ENCODE data around the gene CHST8.
A peak's percentile ranks its signal among the peaks of the same experiment; 100 is the strongest.

Gene CHST8

DNA sequence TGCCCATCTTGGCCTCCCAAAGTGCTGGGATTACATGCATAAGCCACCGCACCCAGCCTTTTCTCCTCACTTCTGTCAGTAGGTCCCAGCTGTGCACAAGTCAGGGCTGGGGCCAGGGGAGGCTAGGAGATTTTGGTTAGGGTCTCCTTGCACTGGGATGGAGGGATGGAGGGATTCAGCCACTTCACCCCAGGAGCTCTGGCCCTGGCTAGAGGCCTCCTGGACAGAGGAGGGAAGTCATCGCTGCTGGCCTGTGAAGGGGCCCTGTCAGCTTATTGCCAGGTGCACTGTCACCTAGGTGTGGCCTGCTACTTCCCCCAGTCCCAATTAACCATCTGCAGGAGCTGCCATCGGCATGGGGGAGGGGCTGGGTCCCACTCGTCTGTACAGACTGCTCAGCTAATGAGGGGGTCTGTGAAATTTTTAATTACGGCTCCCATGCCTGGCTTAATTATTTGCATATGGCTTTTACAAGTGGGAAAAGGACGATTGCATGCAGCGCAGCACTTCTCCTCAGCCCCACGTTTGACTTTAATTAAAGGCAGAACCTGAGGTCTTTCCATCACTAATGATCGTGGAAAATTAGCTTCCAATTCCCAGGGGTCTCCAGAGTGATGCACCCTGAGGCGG lies 52.4 kb downstream of the CHST8 start:
- no peak for DNase-seq (ENCODE audit: low read depth in 2 of 2)

GRCh38 chr19:33674626-33675367 lies 53.0 kb downstream of the CHST8 start:
- DNase-seq (ENCODE audit: low read depth in 2 of 2): no peak

GRCh38 chr19:33675501-33676124 lies 53.9 kb downstream of the CHST8 start:
- no peak for DNase-seq (ENCODE audit: low read depth in 2 of 2)

- DNase-seq (ENCODE audit: low read depth in 2 of 2): no peak
Observed at GRCh38 chr19:33676999-33677665, 55.4 kb downstream of the CHST8 start.

DNA sequence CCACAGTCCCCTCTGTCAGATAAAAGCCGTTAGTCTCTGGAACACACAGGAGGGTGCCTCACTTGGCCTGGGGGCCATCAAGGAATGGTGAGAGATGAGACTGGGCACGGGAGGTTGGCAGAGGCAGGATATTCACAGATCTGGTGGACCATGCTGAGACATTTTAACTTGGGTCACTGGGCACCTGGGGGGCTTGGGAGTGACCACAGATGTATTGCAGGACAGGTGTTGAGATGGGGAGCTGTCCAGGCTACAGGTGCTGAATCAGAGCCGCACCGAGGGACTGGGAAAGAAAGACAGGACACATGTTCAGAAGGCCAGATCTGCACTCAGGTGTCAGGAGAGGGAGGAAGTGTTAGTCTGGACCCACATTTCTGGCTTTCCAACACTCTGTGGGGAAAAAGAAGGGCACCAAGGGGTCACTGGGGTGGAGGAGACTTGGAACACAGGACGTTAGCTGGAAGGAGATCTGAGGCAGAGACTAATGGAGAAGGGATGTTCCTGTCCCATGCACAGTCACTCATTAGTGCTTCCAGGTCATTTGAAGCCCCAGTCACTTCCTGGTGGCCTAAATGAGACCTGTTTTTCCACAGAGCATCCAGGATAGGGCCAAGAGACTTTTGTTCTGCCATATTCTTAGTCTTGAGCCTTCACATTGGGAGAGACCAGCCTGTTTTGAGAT lies 56.1 kb downstream of the CHST8 start:
- DNase-seq (ENCODE audit: low read depth in 2 of 2): no peak

GRCh38 chr19:33678796-33679585 lies 57.2 kb downstream of the CHST8 start:
- no peak for DNase-seq (ENCODE audit: low read depth in 2 of 2)

DNA sequence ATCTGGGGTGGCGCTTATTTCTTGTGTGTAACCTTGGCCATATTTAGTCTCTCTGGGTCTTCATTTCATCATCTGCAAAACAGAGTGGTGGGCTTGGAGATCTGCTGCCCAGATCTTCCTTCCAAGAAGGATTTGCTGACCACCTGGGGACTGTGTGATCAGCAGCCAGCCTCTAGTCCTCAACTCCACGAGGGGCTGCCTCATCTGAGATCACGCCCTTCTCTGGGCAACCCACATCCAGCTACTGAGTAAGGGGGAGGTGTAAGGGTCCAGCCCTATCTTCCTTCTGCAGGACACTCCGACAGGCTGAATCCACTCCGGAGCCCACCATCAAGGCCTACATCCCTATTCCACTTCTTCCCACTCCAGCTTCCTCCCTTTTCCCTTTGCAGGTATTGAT lies 57.9 kb downstream of the CHST8 start:
- no peak for DNase-seq (ENCODE audit: low read depth in 2 of 2)

- no peak for DNase-seq (ENCODE audit: low read depth in 2 of 2)
Observed at GRCh38 chr19:33681081-33681680, 59.4 kb downstream of the CHST8 start.

DNA sequence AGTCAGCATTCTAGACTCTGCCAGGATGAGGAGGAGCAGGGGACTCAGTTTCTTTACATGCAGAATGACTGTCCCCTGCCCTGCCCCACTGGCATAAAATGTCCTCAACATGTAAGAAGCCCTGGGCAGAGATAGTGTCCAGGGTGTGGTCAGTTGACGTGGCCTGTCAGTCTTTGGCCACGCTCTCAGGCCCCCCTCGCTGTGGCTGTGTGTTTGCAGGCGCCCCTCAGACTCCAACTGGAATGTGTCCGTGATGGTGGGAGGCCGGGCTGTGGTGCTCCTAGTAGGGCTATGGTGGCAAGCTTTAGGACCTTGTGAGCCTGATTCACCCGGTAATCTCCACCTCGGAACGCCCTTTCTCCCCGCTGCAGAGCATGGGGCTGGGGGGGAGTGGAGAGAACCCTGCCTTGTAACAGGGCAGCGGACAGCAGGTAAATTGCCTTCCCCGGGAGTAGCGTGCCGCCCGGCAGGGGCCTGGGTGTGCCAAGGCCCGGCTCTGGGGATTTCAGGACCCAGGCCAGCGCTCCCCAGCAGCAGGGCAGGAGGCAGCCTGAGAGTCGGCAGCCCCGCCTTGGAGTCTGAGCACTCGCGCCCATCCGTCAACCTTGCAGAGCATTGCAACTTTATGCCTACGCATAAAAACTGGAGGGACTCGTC lies 62.3 kb downstream of the CHST8 start:
- peak in 1 of 2 experiments; percentile 3 for DNase-seq (ENCODE audit: low read depth in 2 of 2)

GRCh38 chr19:33684538-33685232 lies 62.9 kb downstream of the CHST8 start:
- DNase-seq (ENCODE audit: low read depth in 2 of 2): no peak

GRCh38 chr19:33685541-33685940 lies 63.8 kb downstream of the CHST8 start:
- DNase-seq (ENCODE audit: low read depth in 2 of 2): no peak

- DNase-seq (ENCODE audit: low read depth in 2 of 2): no peak
Observed at GRCh38 chr19:33686262-33686661, 64.5 kb downstream of the CHST8 start.

DNA sequence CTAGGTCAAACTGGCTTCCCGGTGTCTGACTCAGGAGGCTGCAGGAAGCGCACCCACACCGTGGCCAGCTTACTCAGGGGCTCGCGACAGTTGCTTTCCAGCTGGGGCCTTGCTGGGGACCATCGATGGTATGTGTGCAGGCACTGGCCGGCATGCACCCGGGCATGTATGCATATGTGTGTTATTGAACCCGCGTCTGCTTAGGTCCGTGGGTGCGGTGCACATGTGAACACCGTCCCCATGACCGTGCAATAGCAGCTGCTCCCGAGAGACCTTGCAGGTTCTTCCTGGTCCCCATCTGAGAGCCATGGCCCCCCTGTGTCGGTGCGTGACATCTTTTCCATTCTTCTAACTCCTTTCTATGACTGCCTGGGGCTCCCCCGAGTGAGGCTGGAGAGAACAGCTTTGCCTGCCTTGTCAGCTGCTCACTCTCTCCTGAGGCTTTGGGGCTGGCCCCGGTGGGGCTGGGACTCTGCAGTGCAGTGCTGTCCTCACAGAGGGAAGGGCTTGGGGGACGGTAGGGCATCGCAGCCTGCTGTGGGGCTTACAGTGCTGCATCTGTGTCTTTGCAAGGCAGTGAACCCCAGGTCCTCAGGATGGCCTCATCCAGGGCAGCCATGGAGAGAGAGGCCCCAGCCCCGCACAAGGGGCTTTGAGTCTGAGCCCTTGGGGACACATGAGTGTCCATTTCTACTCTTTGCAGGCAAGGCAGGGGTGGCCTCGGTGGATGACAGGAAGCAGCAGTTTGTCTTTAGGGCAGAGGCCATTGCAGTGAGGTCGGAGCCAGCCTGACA lies 65.1 kb downstream of the CHST8 start:
- DNase-seq (ENCODE audit: low read depth in 2 of 2): no peak

DNA sequence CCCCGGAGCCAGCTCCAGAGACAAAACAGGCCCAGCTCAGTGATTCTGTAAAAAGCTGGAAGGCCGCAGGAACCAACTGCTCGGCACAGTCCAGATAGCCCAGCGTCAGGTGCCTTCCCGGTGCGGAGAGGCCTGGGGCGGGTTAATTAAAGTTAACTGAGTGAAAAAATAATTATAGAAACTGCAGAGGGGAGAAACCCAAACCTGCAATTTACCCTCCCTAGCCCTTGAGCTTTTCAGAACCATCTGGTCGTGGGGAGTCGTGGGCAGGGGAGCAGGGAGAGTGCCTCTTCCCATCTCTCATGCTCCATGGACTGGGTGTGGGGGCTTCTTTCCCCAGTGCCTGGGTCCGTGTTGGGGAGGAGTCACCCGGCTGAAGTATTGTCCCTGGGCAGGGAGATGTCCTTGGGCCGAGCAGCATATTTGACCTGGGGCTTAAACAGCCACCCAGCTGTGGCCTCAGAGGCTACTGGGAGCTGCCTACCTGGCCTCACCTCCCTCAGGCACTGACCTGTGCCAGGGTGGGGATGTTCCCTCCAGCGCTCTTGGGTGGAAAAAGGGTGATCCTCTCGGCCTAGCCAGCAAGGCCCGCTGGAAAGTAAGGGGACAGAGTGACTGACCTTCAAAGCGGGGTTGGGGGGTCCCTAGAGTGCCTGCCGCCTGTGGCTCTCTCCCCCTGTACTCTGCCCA lies 65.9 kb downstream of the CHST8 start:
- DNase-seq (ENCODE audit: low read depth in 2 of 2): no peak

GRCh38 chr19:33688171-33688992 lies 66.6 kb downstream of the CHST8 start:
- no peak for DNase-seq (ENCODE audit: low read depth in 2 of 2)

DNA sequence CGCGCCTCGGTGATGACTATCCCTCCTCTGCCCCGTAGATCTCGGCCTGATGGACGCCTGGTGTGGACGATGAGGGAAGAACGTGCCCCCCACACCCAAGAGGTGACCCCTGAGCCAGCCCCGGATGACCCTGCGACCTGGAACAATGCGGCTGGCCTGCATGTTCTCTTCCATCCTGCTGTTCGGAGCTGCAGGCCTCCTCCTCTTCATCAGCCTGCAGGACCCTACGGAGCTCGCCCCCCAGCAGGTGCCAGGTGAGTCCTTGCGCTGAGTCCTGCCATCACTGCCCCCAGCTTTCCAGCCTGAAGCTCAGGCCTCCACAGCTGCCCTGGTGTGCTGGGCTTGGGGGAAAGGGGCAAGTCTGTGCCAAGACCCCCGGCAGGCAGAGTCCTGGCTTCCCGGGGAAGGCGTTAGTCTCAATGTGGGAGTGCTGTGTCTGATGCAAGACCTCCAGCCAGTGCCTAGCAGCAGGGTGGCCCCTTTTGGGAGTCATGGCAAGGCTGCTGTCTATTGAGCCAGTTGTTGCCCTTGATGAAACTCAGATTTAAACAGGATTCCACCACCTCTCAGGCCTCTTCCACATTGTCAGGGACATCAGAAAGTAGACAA lies 67.5 kb downstream of the CHST8 start:
- no peak for DNase-seq (ENCODE audit: low read depth in 2 of 2)

GRCh38 chr19:33689868-33690267 lies 68.1 kb downstream of the CHST8 start:
- DNase-seq (ENCODE audit: low read depth in 2 of 2): no peak
